ENCODE data around the gene SEMA5A. TPM values are rescaled to one million over a fixed set of nuclear protein-coding genes. Genes with fewer than 3 reads are reported as not detected.

Gene SEMA5A
- total RNA-seq, 1 experiment from 2014 or later: 34.3 TPM

- Mint-ChIP-seq H3K4me1 (ENCODE audit: low read depth, unreplicated experiment) (no peaks in the 10 kb centered on the region), H3K4me3 (ENCODE audit: unreplicated experiment) (no peak overlapping the region), H3K36me3 (ENCODE audit: insufficient read depth, unreplicated experiment) (peaks cover 11% of the 10 kb centered on the region), H3K27ac (ENCODE audit: unreplicated experiment) (no peak overlapping the region), H3K27me3 (ENCODE audit: insufficient read depth, unreplicated experiment) (no peaks in the 10 kb centered on the region), H3K9me3 (ENCODE audit: unreplicated experiment) (peaks cover 10% of the 10 kb centered on the region)
- no TSS peak for BruUV-seq (replicated peaks)
- TF ChIP-seq CTCF (IDR thresholded peaks at IDR 0.05; ENCODE audit: insufficient read depth in 1 of 2, low read depth in 1 of 2, low read length in 1 of 2, severe bottlenecking in 1 of 2, unreplicated experiment in 1 of 2): peak; percentile 39 to 58
- H3K27me3 ChIP-seq (replicated peaks; ENCODE audit: control insufficient read depth, insufficient read depth, low read length): no peaks in the 10 kb centered on the region
- POLR2A ChIA-PET: no interaction called here
- intact Hi-C loops (cut with micrococcal nuclease; ENCODE audit: unreplicated experiment): no loop called here
- H3K36me3 ChIP-seq (ENCODE audit: control insufficient read depth, insufficient read depth, low read length): no peaks in the 10 kb centered on the region; the same call in 1 of the 2 replicates
- DNase-seq: peak in 1 of 2 experiments; percentile 36
- no peaks in the 10 kb centered on the region for H3K9me3 ChIP-seq
- H3K4me3 ChIP-seq (ENCODE audit: low read depth, low read length): no peak overlapping the region
- no peaks in the 10 kb centered on the region for H3K4me1 ChIP-seq
- CTCF ChIA-PET: no interaction called here
Observed at GRCh38 chr5:9339206-9339818, 206.6 kb downstream of the SEMA5A start.

- intact Hi-C loops (cut with micrococcal nuclease; ENCODE audit: unreplicated experiment): no loop called here
- TF ChIP-seq CTCF (IDR thresholded peaks at IDR 0.05; ENCODE audit: insufficient read depth in 1 of 2, low read depth in 1 of 2, low read length in 1 of 2, severe bottlenecking in 1 of 2, unreplicated experiment in 1 of 2): no peak
- DNase-seq: no peak
- POLR2A ChIA-PET: no interaction called here
- no peaks in the 10 kb centered on the region; the same call in 1 of the 2 replicates for H3K36me3 ChIP-seq (ENCODE audit: control insufficient read depth, insufficient read depth, low read length)
- no TSS peak for BruUV-seq (replicated peaks)
- Mint-ChIP-seq H3K36me3 (ENCODE audit: insufficient read depth, unreplicated experiment) (peaks cover 11% of the 10 kb centered on the region), H3K9me3 (ENCODE audit: unreplicated experiment) (peaks cover 10% of the 10 kb centered on the region), H3K4me1 (ENCODE audit: low read depth, unreplicated experiment) (no peaks in the 10 kb centered on the region), H3K4me3 (ENCODE audit: unreplicated experiment) (no peak overlapping the region), H3K27me3 (ENCODE audit: insufficient read depth, unreplicated experiment) (no peaks in the 10 kb centered on the region), H3K27ac (ENCODE audit: unreplicated experiment) (no peak overlapping the region)
- H3K27me3 ChIP-seq (replicated peaks; ENCODE audit: control insufficient read depth, insufficient read depth, low read length): no peaks in the 10 kb centered on the region
- no peak overlapping the region for H3K4me3 ChIP-seq (ENCODE audit: low read depth, low read length)
- no peaks in the 10 kb centered on the region for H3K9me3 ChIP-seq
- no peaks in the 10 kb centered on the region for H3K4me1 ChIP-seq
- CTCF ChIA-PET: no interaction called here
Observed at GRCh38 chr5:9338796-9339195, 207.1 kb downstream of the SEMA5A start.

- no peak overlapping the region for H3K4me3 Mint-ChIP-seq (ENCODE audit: unreplicated experiment)
- DNase-seq: no peak
- no peak overlapping the region for H3K27ac Mint-ChIP-seq (ENCODE audit: unreplicated experiment)
- Histone ChIP-seq H3K36me3 (ENCODE audit: control insufficient read depth, insufficient read depth, low read length) (no peaks in the 10 kb centered on the region; the same call in 1 of the 2 replicates), H3K4me3 (ENCODE audit: low read depth, low read length) (no peak overlapping the region), H3K9me3 (no peaks in the 10 kb centered on the region), H3K27me3 (replicated peaks; ENCODE audit: control insufficient read depth, insufficient read depth, low read length) (no peaks in the 10 kb centered on the region), H3K4me1 (no peaks in the 10 kb centered on the region)
- H3K36me3 Mint-ChIP-seq (ENCODE audit: insufficient read depth, unreplicated experiment): peaks cover 11% of the 10 kb centered on the region
- H3K4me1 Mint-ChIP-seq (ENCODE audit: low read depth, unreplicated experiment): no peaks in the 10 kb centered on the region
- peaks cover 10% of the 10 kb centered on the region for H3K9me3 Mint-ChIP-seq (ENCODE audit: unreplicated experiment)
- intact Hi-C loops (cut with micrococcal nuclease; ENCODE audit: unreplicated experiment): no loop called here
- H3K27me3 Mint-ChIP-seq (ENCODE audit: insufficient read depth, unreplicated experiment): no peaks in the 10 kb centered on the region
- ChIA-PET CTCF (no interaction called here), POLR2A (no interaction called here)
- no TSS peak for BruUV-seq (replicated peaks)
- no peak for TF ChIP-seq CTCF (IDR thresholded peaks at IDR 0.05; ENCODE audit: insufficient read depth in 1 of 2, low read depth in 1 of 2, low read length in 1 of 2, severe bottlenecking in 1 of 2, unreplicated experiment in 1 of 2)
Observed at GRCh38 chr5:9337928-9338595, 207.8 kb downstream of the SEMA5A start.
